PFSK-1 (cell line): ENCODE measurements around the gene HOXB9.

ENCODE experiments used
- FOXP2 ChIP-seq: optimal IDR thresholded peaks from 2 replicates; pipeline ENCODE3; 2011; ENCODE audit warnings: borderline replicate concordance, control low read depth, inconsistent platforms; ENCODE audit not compliant: insufficient read depth; ENCODE audit errors: extremely low read length, extremely low read depth
- POLR2AphosphoS5 ChIP-seq: IDR thresholded peaks from 2 replicates; pipeline ENCODE4 v1.6.1; 2012; ENCODE audit warnings: low read depth, mild to moderate bottlenecking, control low read depth, low read length, moderate library complexity
- SIN3A ChIP-seq: IDR thresholded peaks from 2 replicates; pipeline ENCODE4 v1.6.1; 2012; ENCODE audit warnings: mild to moderate bottlenecking, low read length, moderate library complexity, borderline replicate concordance; ENCODE audit not compliant: insufficient read depth
- TAF1 ChIP-seq: IDR thresholded peaks from 2 replicates; pipeline ENCODE4 v1.6.1; 2012; ENCODE audit warnings: low read length, control low read depth, borderline replicate concordance; ENCODE audit not compliant: insufficient read depth
- TF ChIP-seq, protein P1 (sequence below), 2 experiments: IDR thresholded peaks; 2 replicates each; pipeline versions ENCODE4 v1.6.1 to v1.8.0; 2011 to 2012; ENCODE audit warnings: low read depth in 2 of 2, low read length in 2 of 2, control low read depth in 1 of 2, inconsistent platforms in 1 of 2, mild to moderate bottlenecking in 1 of 2, moderate library complexity in 1 of 2; ENCODE audit not compliant: insufficient read depth in 1 of 2

HOXB9 gene

DNA sequence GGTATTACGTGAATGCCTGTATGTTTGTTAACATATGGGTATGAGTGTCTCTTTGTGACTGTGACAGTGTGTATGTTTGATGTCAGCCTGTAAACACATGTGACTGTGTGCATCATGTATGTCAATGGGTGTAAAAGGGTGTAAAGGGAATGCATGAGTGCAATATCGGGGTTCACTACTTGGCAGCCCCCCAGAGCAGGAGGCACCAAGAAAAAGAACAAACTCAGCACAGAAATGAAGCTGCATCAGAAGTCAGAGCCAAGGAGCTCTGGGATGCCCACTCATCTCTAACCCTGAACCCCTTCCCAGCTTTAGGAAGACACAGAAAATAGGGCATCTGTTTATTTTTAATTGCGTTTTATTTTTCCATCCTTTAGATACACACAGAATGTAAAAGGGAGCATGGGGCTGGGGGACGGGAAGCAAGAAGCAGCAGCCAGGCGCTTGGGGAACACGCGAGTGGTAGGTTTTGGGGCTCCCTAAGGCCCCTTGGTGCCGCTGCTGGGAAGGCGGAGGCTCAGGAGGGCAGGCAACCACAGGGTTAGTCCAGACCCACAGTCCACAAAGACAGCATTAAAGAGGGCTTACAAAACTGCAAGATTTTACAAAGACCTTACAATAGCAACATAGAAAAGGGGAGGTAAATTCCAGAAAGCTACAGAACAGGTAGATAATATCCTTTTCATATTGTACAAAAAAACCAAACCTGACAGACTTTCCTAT lies 19.1 kb downstream of the HOXB9 start:
- no peak for TF ChIP-seq POLR2AphosphoS5

DNA sequence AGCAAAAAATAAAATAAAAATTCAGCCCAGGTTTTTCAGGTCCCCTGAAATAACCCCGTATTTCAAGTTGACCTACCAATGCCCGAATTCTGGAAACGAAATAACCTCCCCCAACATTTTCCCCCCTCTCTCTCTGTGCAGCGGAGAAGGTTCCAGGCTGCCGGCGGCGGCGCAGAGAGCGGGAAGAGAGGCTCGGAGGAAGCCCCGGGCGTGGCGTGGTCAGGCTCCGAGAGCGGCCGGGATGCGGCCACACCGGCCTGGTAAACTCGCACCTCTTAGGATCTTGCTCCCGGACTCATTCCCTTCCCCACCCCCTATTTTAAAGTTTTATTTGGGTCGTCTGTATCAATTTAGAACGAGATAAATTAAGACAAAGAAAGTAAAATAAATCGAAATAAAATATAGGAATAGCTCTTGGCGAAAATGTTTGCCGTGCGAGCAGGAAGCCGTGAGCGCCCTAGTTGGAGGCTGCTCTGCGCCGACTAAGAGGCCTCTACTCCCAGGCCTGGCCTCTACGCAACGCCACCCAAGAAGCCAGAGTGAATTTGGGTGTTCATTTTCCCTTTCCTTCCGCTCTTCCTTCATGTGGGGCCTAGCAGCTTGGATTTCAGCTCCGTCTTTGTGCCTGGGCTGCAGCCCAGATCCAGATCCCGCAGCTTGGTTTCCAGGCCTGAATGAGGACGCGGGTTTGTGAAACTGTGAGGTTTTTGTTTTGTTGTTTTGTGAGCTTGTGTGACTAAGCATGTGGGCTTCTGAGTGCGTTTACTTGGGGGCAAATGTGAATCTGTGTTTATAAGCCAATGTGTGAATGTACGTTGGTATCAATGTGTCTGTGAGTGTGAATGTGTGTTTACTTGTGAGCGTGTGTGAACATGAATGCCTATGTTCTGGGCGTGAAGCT lies 19.9 kb downstream of the HOXB9 start:
- TF ChIP-seq SIN3A (no peak), POLR2AphosphoS5 (no peak), TAF1 (no peak), FOXP2 (no peak)
- TF ChIP-seq, protein P1, sequence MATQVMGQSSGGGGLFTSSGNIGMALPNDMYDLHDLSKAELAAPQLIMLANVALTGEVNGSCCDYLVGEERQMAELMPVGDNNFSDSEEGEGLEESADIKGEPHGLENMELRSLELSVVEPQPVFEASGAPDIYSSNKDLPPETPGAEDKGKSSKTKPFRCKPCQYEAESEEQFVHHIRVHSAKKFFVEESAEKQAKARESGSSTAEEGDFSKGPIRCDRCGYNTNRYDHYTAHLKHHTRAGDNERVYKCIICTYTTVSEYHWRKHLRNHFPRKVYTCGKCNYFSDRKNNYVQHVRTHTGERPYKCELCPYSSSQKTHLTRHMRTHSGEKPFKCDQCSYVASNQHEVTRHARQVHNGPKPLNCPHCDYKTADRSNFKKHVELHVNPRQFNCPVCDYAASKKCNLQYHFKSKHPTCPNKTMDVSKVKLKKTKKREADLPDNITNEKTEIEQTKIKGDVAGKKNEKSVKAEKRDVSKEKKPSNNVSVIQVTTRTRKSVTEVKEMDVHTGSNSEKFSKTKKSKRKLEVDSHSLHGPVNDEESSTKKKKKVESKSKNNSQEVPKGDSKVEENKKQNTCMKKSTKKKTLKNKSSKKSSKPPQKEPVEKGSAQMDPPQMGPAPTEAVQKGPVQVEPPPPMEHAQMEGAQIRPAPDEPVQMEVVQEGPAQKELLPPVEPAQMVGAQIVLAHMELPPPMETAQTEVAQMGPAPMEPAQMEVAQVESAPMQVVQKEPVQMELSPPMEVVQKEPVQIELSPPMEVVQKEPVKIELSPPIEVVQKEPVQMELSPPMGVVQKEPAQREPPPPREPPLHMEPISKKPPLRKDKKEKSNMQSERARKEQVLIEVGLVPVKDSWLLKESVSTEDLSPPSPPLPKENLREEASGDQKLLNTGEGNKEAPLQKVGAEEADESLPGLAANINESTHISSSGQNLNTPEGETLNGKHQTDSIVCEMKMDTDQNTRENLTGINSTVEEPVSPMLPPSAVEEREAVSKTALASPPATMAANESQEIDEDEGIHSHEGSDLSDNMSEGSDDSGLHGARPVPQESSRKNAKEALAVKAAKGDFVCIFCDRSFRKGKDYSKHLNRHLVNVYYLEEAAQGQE (IDR thresholded peaks at IDR 0.05; ENCODE audit: insufficient read depth in 1 of 2, low read depth in 2 of 2, low read length in 2 of 2) = no peak

DNA sequence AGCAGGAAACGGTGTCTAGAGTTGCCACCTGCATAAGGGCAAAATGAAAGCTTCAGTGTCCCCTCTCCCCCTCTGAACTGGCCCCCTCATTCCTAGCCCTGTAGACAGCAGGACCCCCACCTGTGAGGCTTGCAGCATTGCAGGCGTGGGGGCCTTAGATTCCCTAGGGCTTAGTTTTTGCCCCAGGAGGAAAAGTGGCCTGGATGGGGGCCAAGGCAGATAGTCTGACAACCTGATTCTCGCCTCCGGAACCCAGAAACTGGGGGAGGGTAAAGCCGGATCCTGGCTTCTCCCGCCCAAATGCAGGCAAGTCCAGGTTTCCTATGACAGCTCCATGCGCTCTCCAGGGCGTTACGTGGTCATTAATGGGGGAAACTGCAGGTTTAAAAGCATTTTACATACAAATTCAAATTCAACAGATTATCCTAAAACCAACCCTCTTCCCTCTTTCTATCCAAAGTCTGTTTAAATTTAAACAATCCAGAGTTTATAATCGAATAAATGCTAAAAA lies 20.7 kb downstream of the HOXB9 start:
- TF ChIP-seq POLR2AphosphoS5 (no peak), FOXP2 (no peak)
- TF ChIP-seq, protein P1 (IDR thresholded peaks at IDR 0.05; ENCODE audit: insufficient read depth in 1 of 2, low read depth in 2 of 2, low read length in 2 of 2) = no peak

DNA sequence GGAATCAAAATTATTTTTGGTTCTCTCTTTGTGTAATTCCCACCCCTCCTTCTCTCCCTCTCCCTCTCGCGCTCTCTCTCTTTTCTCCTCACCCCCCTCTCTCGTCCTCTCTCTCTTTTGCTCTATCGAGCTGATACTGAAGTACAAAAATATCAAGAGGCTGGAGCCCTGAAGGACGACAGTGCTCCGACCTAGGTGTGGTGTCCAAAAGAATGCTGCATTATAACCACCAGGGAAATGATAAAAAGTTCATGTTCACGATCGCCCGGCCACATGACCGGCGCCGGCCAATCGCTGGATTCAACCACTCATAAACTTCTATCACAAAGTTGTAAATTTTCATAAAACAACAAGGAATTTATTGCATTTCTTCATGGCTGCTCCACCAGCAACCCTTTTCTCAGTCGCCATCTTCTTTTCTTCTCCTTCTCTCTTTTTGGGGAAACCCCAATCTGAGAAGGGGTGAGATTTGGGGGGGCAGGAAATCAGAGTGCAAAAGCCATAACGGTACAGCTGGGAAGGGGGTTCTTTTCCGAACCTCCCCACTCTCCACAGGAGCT lies 21.3 kb downstream of the HOXB9 start, which contains the start of gene HOXB6:
Gene HOXB6, minus strand, starts transcription at position 217 of the 560 bp plus-strand sequence. CDS start 6,836 bp downstream, outside the sequence.
- TF ChIP-seq TAF1 = no peak
- no peak for TF ChIP-seq POLR2AphosphoS5
- TF ChIP-seq, protein P1 (IDR thresholded peaks at IDR 0.05; ENCODE audit: insufficient read depth in 1 of 2, low read depth in 2 of 2, low read length in 2 of 2) = no peak
- TF ChIP-seq FOXP2 = no peak
- TF ChIP-seq SIN3A = no peak

DNA sequence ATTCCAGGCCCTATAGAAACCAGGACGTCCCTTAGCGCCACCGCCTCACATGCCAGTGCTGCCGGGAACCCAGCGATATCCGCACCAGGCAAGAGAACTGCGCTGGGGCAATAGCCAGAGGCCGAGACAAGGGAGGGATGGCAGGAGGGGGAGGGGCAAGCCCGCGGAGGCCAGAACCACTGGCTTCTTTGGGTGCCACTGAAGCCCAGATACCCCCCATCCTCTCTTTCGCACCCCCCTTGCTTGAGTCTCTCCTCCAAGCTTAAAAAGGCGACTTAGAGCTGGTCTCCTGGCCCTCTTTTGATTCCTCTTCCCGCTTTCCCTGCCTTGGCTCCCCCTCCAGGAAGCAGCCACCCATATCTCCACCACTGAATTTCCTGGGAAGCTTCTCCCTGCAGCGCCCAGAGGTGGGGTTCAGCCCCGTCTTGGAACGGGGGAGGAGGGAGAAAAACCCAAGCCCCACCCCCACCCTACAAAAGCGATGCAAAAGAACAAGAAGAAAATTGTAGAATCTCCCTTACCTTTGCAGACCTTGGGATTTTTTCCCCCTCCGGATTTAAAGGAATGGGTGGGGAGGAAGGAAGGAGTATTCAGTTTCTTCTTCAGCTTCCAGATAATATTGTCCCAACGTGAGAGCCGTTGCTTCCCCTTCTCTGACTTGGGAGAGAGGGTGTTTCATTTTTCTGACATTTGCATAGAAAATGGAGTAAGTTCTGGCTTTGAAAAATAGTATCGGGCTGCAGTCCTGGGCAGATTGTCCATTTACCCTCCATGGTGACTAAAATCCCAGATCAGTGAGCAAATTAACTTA lies 22.0 kb downstream of the HOXB9 start:
- TF ChIP-seq TAF1 (no peak), SIN3A (no peak), FOXP2 (no peak)
- TF ChIP-seq, protein P1 (IDR thresholded peaks at IDR 0.05; ENCODE audit: insufficient read depth in 1 of 2, low read depth in 2 of 2, low read length in 2 of 2) = no peak
